Midbrain (tissue), 1 donor: ENCODE measurements around the gene DCUN1D4.
A peak's percentile ranks its signal among the peaks of the same experiment; 100 is the strongest.
"Not testable (repeated sequence)": the region's sequence is repeated elsewhere in the genome, so short reads cannot be mapped to it uniquely, and the experiment has no call there.

Experiments
- DNase-seq: peaks from one replicate; lab custom pipeline; 2025; lab: John Stamatoyannopoulos, UW

Gene DCUN1D4

GRCh38 chr4:51895158-51895557, 52.2 kb downstream of the DCUN1D4 start:
- DNase-seq, result no peak

DNA sequence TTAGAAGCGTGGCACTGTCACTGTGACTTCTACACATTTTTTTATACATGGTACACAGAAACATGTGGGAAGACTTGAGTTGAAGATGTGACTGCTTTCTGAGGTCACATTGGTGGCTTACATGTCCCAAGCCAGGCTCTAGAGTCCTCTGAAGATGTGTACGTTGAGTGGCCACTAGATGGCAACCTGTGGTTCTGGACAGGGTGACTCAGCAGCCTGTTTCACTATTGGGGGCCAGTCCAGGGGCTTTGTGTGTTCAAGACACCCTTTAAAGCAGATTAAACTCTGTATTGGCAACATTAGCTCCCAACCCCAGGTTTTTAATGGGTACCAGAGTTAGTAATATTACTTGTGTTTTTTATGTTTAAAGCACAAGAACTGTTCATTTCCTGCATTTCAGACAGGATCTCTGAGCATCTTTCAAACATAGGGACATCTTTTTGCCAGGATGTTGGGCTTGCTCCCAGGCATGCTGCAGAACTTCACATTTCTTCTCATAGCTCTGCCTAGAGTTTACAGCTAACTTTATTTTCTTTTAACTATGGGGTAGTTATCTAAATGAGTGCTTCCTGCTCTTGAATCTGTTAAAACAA, 53.0 kb downstream of the DCUN1D4 start:
- DNase-seq, result peak; percentile 81

GRCh38 chr4:51901363-51901762, 58.4 kb downstream of the DCUN1D4 start:
- no peak for DNase-seq

DNA sequence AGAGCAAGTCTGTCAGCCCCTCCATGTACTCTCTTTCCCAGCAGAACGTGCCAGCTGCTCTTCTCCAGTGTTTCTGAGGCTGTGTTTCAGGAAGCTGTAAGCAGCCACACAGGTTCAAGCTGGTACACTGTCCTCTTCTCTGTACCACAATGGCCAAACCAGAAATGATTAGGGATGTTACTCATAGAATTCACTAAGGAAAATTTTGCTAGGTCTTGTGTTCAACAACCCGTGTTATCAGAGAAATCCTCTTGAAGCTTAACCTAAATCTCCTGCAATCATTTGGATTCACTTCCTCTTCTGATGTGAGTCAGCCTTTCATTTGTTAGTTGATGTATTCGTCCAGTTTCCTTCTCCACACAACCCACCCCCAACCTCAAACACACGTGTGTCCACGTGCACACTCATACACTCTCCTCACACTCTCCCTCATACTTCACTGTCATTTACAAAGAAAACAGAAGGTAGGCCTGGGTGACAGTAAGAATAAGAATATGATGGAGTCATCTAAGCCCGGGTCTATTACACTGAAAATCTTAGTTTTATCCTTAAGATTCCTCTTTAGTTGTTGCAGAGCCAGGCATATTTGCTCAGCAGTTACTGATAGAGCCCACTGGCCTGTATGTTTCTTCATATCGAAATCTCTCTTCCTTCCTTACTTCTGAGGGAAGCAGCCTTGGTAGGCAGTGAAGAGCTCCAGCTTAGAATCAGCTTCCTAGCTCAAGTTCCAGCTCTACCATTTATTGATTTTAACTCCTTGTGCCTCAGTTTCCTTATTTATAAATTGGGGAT, 63.4 kb downstream of the DCUN1D4 start:
- DNase-seq, result no peak

DNA sequence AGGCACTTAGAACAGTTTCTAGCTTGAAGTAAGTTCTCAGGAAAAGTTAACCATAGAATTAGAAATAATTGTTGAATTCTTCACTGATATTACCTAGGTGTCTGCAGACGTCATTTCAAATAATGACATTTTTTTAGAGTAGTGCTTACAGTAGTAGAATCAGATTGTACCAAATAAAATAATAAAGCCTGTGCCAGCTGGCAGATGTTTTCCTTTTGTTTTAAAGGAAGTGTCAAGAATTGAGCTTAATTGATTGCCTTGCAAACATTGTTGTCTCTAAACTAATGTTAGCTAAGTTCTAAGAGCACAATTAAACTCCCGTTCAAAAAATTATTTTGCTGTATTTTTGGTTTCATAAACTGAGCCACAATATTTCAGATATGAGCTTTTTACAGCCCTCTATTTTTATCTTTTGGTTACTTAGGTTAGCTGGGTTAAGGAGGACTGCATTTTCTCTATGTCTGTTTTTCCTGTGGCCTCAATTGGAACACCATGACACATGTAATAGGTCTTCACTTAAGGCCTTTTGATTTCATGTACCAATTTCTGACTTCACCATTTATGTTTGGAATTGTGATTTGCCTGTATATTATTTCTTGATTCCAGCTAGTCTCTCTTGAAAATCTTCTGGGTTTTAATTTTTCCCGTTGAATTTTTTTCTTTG, 64.2 kb downstream of the DCUN1D4 start:
- DNase-seq, result no peak

- no peak for DNase-seq
Observed at GRCh38 chr4:51909236-51909703, 66.3 kb downstream of the DCUN1D4 start.

GRCh38 chr4:51918251-51918650, 75.3 kb downstream of the DCUN1D4 start:
- DNase-seq, result no peak

DNA sequence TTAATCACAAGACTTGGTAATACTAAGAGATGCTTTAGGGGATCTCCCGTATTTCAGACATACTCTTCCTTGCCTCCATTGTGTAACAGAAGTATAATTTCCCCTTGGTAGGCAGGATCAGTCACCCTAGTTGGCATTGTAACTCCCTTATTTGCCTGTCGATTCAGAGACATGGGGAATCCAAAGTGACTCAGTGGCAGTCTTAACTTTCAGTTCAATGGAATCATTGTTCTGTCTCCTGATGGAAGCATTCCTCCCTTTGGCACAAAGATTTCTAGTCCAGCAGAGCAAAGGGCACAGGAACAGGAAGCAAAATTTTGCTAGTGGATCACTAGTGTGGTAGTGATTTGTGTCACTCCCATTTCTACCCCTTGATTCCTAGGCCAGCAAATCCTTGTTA, 80.4 kb downstream of the DCUN1D4 start:
- DNase-seq, result no peak

DNA sequence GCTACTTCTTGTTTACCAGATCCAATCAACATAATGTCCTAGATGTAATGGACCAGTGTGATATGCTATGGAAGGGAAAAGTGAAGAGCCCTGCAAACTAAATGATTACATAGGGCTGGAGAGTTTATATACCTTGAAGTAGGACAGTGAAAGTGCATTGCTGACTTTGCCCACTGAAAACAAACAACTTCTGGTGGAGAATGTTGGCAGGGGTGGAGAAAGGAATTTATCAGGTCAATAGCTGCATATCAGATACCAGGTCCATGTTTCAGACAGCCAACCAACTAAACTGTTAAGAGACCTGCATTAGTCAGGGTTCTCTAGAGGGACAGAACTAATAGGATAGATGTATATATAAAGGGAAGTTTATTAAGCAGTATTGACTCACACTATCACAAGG, 82.4 kb downstream of the DCUN1D4 start:
- DNase-seq, result no peak

DNA sequence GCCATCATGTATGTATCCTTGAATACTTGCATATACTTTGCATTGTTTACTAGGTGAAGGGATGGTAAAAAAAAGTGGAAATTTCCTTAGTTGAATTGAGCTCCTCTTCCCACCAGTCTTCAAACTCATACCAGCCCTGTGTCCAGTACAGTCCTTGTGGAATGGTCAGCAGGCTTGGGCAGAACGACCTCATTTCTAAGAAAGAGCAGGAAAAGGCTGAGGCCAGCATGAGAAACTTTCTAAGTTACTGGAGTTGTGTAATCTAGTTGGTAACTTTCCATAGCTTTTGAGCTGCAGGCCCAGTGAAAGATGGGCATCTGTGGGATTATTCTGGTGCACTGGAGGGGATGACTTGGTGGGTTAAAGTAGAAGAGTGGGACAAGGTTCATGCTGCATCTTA, 87.6 kb downstream of the DCUN1D4 start:
- no peak for DNase-seq

- DNase-seq, result no peak
Observed at GRCh38 chr4:51931461-51931860, 88.5 kb downstream of the DCUN1D4 start.

- DNase-seq, result no peak
Observed at GRCh38 chr4:51932261-51932660, 89.3 kb downstream of the DCUN1D4 start.

- no peak for DNase-seq
Observed at GRCh38 chr4:51932684-51933083, 89.7 kb downstream of the DCUN1D4 start.

- DNase-seq, result not testable (repeated sequence)
Observed at GRCh38 chr4:51940460-51940859, 97.5 kb downstream of the DCUN1D4 start.

GRCh38 chr4:51942108-51942832, 99.3 kb downstream of the DCUN1D4 start:
- DNase-seq, result no peak

DNA sequence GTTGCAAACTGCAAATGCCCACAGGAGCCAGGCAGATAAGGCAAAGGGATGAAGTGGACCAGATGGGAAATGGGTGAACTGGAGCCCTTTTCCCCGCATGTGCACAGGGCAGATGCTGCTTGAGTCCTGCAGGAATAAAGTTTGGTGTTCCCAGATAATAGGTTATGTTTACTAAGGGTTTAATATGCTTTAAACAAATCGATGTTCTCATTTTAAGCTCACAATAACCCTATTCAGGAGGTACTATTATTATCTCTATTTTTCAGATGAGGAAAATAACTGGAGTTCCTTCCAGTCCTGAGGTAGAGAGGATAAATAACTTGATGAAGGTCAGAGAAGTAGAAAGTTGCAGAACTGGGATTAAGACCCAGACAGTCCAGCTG, 99.9 kb downstream of the DCUN1D4 start:
- no peak for DNase-seq

- no peak for DNase-seq
Observed at GRCh38 chr4:51943221-51943620, 100.3 kb downstream of the DCUN1D4 start.

DNA sequence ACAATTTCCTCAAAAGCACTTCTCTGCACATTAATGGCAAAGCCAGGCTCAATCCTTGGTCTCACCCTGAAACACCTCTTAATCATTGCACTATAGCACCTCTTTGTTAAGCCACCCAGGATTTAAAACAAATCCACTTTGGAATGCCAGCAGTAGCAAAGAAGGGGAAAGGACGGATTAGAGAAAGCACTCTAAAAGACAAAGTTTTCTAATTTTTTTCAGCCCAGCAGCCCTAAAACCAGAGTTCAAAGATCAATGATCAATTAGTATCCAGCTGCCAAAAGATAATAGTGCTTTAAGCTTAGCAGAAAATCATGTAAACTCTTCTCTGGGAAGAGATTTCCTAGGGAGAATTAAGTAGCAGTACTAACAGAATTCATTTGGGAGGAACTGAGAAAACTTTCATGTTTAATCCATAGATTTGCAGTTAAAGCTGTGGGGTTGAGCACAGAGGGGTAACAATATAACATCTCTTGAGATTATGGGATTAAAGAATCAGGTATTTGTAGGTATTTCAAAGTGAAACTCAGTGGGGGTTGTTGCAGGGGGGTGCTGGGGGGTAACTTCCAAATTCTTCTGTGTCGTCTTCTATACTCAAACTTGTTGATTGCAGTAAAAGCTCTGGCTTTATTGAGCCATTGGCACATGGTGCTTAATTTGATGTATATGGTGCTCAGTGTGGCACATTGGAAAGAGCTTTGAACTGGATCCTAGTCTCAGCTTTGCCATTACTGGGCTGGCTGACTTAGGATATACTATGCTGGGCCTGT, 115.4 kb downstream of the DCUN1D4 start:
- DNase-seq, result no peak

DNA sequence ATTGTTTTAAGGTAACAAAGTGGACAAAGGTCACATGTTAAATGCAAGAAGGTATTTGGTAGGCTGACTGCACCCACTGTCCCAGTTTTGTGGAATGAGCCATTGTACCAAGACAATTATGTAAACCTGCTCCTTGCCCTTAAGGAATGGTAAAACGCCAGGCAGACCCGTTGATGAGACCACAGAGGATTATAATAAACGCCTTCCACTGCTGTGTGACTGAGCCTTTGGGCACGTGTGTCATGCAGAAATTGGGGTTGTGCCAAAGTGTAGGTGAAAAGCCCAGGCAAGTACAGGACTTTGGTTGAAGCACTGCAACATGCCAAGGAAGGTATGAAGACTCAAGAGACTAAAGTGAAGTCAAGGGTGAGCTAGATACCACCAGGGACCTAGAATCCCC, 117.5 kb downstream of the DCUN1D4 start:
- no peak for DNase-seq

- DNase-seq, result no peak
Observed at GRCh38 chr4:51963841-51964517, 121.0 kb downstream of the DCUN1D4 start.

DNA sequence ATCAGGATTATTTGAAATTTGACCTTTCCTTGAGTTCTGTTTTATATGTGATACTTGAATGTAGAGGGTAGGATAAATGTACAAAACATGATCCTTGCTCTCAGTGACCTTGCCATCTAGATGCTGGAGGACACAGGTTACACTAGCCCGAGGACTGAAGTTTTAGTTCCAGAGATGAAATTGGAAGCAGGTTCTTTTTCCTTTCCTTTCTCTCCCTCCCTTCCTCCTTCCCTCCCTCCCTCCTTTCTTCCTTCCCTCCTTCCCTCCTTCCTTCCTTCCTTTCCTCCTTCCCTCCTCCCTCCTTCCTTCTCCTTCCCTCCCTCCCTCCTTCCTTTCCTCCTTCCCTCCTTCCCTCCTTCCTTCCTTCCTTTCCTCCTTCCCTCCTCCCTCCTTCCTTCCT, 122.9 kb downstream of the DCUN1D4 start:
- no peak for DNase-seq
